ENCODE results near the gene MUC6. TPM values are rescaled to one million over a fixed set of nuclear protein-coding genes. Genes with fewer than 3 reads are reported as not detected.

MUC6 gene
- total RNA-seq, 1 donor: not detected

DNA sequence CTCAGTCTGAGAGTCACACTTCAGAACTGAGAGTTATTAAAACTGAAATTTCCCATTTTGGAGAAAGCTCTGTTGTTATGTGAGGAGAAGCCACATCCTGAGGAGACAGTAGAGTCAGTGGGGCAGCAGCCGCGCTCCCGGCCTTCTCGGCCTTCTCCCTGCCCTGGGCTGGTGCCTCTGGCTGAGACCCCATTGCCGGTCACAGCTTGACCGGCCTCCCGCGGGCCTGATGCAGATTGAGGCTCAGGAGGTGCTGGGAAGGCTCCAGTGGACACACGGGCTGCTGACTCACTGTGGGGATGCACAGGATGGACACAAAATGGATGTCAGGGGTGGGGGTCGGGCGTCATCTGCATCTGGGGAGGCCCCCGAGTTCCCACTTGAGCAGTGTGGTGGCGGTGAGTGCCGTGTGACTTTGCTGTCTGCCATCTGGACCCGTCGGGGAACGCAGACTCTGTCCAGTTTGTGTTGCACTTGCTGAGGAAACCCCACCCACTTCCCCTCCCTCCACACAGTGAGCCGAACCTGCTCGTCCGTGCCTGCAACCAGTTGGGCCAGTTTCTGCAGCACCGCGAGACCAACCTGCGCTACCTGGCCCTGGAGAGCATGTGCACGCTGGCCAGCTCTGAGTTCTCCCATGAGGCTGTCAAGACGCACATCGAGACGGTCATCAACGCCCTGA, 50.1 kb downstream of the MUC6 start:
- TF ChIP-seq, protein P1, sequence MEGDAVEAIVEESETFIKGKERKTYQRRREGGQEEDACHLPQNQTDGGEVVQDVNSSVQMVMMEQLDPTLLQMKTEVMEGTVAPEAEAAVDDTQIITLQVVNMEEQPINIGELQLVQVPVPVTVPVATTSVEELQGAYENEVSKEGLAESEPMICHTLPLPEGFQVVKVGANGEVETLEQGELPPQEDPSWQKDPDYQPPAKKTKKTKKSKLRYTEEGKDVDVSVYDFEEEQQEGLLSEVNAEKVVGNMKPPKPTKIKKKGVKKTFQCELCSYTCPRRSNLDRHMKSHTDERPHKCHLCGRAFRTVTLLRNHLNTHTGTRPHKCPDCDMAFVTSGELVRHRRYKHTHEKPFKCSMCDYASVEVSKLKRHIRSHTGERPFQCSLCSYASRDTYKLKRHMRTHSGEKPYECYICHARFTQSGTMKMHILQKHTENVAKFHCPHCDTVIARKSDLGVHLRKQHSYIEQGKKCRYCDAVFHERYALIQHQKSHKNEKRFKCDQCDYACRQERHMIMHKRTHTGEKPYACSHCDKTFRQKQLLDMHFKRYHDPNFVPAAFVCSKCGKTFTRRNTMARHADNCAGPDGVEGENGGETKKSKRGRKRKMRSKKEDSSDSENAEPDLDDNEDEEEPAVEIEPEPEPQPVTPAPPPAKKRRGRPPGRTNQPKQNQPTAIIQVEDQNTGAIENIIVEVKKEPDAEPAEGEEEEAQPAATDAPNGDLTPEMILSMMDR (IDR thresholded peaks at IDR 0.05; ENCODE audit: insufficient read depth, low read length): no peak
- no peak for DNase-seq (ENCODE audit: low read depth)

DNA sequence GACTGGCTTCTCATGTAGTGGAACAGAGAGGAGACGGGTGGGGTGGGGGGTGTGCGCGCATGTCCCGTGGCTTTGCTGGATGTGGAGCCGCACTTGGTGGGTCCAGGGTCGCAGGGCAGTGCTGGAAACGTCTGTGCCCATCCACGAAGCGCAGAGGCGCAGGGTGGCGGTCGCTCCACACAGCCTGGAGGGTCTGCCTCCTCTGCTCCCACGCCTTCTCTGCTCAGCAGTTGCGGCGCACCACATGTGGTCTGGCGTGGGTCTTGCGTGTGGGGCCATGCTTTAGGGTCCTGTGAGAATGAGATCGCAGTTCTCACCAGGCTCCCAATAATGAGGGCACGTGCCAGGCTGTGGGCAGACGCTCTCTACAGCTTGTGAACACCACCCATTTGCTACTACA, 50.7 kb downstream of the MUC6 start:
- no peak overlapping the region for H3K4me3 ChIP-seq (ENCODE audit: low read depth, low read length)
- TF ChIP-seq, protein P1 (IDR thresholded peaks at IDR 0.05; ENCODE audit: insufficient read depth, low read length): no peak
- no peak for DNase-seq (ENCODE audit: low read depth)

More for the DNA sequence above, 50.1 kb downstream of the MUC6 start:
- no peak overlapping the region for H3K4me3 ChIP-seq (ENCODE audit: low read depth, low read length)

DNA sequence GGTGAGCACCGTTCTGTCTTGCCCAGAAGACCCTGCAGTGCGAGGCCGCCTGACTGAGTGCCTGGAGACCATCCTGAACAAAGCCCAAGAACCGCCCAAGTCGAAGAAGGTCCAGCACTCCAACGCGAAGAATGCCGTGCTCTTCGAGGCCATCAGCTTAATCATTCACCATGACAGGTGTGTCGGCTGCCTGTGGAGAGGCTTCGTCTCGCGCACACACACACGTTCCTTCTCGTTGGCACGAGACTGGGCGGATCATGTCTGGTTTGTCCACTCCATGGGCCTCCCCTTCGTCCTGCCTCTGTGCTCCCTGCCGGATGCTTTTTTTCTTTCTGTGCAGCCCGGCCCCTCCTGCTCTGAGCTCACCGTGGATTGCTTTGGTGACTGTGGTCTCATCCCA, 51.1 kb downstream of the MUC6 start:
- TF ChIP-seq, protein P1 (IDR thresholded peaks at IDR 0.05; ENCODE audit: insufficient read depth, low read length): no peak
- no peak for DNase-seq (ENCODE audit: low read depth)
- H3K4me3 ChIP-seq (ENCODE audit: low read depth, low read length): no peak overlapping the region

DNA sequence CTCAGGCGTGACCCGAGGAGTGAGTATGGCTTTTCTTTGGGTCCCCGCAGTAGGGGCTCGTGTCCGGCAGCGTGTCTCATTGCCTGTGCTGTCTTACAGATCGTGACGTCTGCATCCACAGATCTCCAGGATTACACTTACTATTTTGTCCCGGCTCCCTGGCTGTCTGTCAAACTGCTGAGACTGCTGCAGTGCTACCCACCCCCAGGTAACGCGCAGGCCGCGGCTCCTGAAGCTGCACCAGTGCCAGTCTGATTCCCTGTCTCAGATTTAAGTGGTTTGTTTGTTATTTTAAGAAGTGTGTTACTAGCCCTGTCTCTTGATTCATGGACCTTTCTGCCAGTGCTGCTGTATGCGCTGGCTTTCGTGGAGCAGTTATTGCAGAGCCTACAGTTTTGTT, 52.0 kb downstream of the MUC6 start:
- TF ChIP-seq, protein P1 (IDR thresholded peaks at IDR 0.05; ENCODE audit: insufficient read depth, low read length): no peak
- DNase-seq (ENCODE audit: low read depth): no peak
- no peak overlapping the region for H3K4me3 ChIP-seq (ENCODE audit: low read depth, low read length)

DNA sequence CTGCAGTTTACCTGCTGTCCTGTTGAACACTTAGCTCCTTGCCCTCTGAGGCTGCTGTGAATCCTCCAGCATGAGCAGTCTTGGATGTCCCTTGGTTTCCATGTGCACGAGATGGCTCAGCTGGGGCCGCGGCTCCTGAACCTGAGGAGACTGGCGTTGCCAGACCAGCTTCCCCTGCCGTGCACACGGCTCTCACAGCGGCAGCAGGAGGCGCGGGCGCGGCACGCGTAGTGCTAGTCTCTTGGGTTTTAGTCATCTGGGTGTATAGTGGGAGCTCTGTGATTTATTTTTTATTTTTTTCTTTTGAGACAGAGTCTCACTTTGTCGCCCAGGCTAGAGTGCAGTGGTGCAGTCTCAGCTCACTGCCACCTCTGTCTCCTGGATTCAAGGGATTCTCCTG, 54.8 kb downstream of the MUC6 start:
- no peak for DNase-seq (ENCODE audit: low read depth)
- no peak overlapping the region for H3K4me3 ChIP-seq (ENCODE audit: low read depth, low read length)
- TF ChIP-seq, protein P1 (IDR thresholded peaks at IDR 0.05; ENCODE audit: insufficient read depth, low read length): no peak

DNA sequence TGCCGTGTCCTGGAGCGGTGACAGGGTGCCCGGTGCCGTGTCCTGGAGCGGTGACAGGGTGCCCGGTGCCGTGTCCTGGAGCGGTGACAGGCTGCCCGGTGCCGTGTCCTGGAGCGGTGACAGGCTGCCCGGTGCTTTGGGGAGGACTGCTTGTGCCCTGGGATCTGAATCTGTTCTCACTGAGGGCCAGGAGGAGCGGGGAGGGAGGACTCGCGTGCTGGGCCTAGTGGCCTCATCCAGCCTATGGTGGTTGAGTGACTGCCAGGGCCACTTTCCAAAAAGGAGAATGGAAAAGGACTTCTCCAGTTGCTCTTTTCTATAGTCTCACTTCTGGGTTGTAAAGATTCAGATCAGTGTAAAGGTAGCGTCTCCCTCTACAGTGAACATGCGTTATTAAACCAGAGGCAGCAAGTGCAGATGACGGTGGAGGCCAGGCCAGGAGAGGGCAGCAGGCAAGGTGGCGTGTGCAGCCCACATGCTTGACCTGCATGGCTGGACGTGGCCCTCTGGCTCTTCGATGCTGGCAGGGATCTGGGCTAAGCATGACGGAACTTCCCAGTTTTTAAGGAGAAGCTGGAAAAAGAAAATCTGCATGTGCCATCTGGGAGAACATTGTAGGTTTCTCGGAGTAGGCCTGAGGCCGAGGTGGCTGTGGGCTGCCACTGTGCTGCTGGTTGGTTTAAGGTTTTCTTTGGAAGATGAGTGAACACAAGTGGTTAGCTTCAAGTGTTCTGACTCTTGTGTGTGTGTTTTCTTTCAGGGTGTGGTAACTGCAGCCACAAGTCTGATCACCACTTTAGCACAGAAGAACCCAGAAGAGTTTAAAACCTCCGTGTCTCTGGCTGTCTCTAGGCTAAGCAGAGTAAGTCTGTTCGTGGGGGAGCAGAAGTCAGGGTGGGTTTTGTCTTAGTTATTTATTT, 55.8 kb downstream of the MUC6 start:
- DNase-seq (ENCODE audit: low read depth): peak; percentile 46
- TF ChIP-seq, protein P1 (IDR thresholded peaks at IDR 0.05; ENCODE audit: insufficient read depth, low read length): peak; percentile 23
- H3K4me3 ChIP-seq (ENCODE audit: low read depth, low read length): no peak overlapping the region

Data from fibroblast of the aortic adventitia (primary cell).